HEK293T (cell line): ENCODE data around the gene JARID2.

Source experiments
- BHLHE40 ChIP-seq: fragments of 450-650 bp; IDR thresholded peaks from 2 replicates; pipeline ENCODE4 v1.6.1; 2016; ENCODE audit warnings: mild to moderate bottlenecking, moderate library complexity, borderline replicate concordance
- CTBP1 ChIP-seq: fragments of 450-650 bp; IDR thresholded peaks from 2 replicates; pipeline ENCODE4 v1.6.1; 2016; ENCODE audit warnings: borderline replicate concordance
- ELF4 ChIP-seq: fragments of 450-650 bp; IDR thresholded peaks from 2 replicates; pipeline ENCODE4 v1.6.1; 2017; ENCODE audit warnings: antibody characterized with exemption
- FOXM1 ChIP-seq: fragments of 450-650 bp; IDR thresholded peaks from 2 replicates; pipeline ENCODE4 v1.6.1; 2017; ENCODE audit warnings: mild to moderate bottlenecking, borderline replicate concordance
- LEF1 ChIP-seq: fragments of 450-650 bp; IDR thresholded peaks from 2 replicates; pipeline ENCODE4 v1.6.1; 2017; ENCODE audit warnings: mild to moderate bottlenecking, borderline replicate concordance
- NFRKB ChIP-seq: fragments of 450-650 bp; IDR thresholded peaks from 2 replicates; pipeline ENCODE4 v1.6.1; 2016; ENCODE audit warnings: mild to moderate bottlenecking, moderate library complexity
- SP1 ChIP-seq: fragments of 450-650 bp; IDR thresholded peaks from 2 replicates; pipeline ENCODE4 v1.6.1; 2017
- SUZ12 ChIP-seq: fragments of 450-650 bp; IDR thresholded peaks from 2 replicates; pipeline ENCODE4 v1.6.1; 2016; ENCODE audit warnings: mild to moderate bottlenecking
- TARDBP ChIP-seq: fragments of 450-650 bp; IDR thresholded peaks from 2 replicates; pipeline ENCODE4 v1.6.1; 2016
- ZNF384 ChIP-seq: fragments of 450-650 bp; IDR thresholded peaks from 2 replicates; pipeline ENCODE4 v1.6.1; 2016

DNA sequence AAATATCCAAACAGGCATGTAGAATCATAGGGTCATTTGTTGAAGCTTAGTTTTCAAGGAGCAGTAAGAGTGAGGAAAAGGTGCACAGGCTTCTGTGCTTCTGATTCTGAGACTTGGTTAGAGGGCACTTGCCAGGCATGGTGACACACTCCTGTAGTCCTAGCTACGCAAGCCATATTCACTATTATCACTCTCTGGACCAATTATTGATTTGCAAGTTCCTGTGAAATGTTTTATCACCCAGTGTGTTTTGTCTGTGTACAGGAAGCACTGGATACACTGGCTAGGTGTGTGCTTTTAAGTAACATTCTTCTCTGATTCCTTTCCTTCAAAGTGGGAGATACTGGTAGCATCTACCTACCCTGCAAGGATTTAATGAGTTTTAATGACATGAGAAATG, 76.3 kb downstream of the JARID2 start:
- TF ChIP-seq NFRKB (no peak), LEF1 (no peak), SP1 (no peak), TARDBP (no peak), ELF4 (no peak), FOXM1 (no peak), SUZ12 (no peak), ZNF384 (no peak), BHLHE40 (no peak), CTBP1 (no peak)
